NCI-H345 (cell line): ENCODE results near the gene SORCS2.

Source experiments
- DNase-seq: peaks from one replicate; lab custom pipeline; 2025; lab: John Stamatoyannopoulos, UW

SORCS2 gene

DNA sequence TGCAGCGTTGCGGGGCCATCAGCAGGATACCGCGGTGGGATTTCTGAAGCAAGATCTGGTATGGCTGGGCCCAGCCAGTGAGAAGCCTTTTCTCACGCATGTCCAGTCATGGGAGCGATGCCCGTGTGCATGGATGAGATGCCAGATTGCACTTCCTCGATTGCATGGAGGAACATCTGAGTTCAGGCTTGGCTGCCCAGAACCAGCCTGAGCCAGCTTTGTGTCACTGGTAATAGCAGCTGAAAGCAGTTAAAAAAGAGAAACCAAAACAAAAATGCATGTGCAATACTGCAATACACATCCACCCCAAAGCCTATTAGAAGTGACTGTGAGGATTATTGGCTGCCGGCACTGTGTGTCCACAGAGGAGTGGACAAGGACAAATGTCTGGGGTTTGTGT, 183.1 kb downstream of the SORCS2 start:
- DNase-seq, result no peak

DNA sequence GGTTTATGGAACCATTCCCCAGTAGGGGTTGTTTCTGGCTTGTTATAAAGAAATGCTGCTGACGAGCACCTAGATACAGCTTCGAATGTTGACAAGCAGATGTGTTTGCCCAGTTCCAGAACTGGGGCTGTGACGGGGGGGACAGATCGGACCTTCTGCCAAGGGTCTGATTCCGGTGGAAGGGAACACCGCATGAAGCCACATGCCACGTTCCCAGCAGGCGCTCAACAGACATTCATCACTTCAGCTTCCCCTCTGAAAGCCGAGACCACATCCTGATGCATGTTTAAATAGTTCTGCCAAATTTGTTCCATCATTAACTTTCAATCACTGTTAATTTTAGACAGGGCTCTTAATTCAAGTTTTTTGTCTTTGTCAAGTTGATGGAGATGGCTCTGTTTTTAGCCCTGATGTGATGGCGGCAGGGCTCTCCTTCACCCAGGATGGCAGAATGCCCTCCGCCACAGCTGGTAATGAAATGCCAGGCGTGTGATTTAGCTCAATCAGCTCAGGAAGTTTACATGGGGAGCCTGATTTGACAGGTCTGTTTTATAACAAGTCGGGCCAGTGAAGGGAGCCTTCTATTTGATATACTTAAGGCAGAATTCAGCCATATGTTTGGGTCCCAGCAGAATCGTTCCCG, 185.0 kb downstream of the SORCS2 start:
- peak; percentile 46 for DNase-seq

DNA sequence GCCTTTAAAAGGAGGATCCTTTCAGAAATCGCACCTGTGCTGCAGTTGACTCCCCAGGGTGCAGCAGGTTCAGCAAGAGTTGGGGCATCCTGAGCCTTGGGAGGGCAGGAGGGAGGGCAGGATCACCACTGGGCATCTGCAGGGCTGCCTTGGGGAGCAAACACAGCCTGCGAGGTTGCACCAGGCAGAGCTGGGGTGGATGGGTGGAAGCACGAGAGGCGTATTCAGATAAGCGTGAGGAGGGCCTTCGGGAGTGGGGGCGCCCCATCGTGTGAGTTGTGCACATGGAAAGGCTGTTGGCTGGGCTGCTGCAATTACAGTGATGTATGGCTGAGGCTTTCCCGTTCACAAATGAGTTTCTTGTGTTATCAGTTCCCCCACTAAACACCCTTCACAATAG, 186.8 kb downstream of the SORCS2 start:
- no peak for DNase-seq

DNA sequence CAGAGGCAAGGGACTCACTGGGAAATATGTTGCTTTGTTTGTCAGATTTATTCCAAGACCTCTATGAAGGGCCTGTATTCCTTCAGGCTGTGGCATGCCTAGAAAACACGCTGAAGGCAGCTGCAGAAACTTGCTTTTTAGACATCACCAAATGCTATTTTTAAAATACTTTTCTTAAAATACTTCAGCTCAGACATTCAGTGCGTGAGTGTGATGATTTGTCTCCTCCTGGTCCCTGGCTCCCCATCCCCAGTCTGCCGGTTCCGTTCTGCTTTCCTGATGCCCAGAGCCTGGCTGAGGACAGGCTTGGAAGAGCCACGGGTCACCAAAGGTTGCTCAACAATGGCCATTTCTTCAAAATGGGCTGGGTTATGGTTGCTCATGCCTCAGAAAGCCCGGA, 187.4 kb downstream of the SORCS2 start:
- no peak for DNase-seq

DNA sequence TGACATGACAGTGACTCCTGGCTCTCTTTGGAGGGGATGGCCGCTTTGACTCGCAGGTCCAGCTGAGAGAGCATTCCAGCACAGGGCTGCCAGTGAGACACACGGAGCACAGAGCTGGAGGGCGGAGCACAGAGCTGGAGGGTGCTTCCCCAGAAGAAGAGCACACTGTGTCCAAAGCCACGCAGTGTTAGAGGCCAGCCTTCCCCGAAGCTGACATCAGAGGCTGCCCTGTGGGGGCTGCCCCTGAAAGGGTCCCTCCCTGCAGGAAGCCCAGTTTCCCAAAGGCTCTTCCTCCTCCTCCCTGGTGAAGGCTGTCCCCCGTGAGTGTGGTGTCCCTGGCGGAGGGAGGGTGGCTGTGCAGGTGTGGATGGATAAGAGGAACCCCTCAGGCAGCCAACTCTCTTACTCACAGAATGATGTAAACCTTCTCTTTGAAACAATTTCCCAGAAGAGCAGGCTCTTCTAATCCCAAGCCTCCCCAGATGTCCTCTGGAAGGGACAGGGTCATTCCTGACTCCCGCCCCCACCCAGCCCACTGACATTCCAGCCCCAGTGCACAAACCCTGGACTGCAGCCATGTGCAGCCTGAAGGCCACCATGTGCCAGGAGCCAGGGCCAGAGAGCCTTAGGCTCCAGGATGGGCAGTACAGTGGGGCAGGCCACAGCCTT, 189.0 kb downstream of the SORCS2 start:
- no peak for DNase-seq

DNA sequence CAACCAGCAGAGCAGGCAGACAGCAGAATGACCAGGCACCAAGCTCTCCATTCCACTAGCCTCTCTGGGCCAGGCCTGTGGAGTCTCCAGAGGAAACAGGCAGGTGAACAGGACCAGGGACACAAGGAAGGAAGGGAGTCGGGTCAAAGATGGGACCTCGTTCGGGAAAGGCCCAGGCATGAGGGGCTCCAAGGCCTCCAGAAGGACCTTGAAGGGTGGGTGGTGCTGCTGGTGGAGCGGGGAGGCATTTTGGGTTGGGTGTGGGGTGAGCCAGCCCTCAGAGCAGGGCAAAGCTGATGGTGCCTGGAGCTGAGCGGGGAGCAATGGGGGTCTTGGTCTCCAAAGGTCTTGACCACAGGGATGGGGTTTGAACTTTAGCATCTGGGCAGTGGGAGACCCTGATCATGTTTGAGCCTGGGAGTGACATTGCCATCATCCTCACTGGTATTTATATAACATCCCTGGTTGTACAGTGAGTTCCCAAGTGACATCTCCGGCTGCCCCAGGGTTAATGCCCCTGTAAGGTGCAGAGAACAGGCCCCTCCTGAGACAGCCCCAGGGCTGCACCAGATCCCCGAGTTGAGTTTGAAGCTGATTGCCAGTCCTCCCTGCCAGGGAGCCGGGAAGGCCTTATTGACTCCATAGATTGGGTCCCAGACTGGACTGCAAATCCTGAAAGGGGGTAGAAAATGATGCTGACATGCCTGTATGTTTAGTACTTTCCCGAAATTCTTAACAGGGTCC, 189.7 kb downstream of the SORCS2 start:
- DNase-seq, result no peak

DNA sequence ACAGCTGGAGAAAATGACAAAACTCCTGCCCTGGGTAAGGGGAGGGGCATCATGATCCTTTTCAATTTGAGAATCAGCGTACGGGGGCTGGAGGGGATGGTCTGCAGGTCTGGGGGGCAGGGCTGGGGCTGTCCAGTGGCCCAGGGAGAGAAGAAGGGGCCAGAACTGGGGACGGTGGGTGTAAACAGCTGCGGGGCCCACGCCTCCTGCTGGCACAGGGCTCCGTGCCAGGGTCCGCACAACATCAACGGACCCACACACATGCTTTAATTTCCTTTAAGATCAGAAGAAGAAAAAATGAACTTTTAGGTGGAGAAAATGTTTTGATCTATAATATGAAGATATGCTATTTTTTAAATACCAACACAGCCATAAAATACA, 190.3 kb downstream of the SORCS2 start:
- DNase-seq, result no peak

DNA sequence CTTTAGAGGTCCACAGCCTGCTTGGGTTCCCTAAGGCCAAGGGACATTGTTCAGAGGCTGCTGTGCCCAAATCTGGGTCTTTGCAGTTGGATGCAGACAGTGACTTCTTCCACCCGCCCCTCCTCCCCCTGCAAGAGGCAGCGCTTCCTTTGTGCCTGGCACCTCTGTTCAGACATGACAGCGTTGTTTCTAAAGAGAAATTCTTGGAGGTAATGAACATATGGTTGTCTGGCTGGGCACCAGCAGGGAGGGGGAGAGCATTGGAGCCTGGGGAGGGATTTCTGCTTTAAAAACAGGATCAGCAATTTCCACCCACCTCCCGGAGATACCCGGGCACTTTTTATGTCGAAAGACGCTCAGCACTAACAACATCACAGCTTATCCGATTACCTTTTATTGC, 190.9 kb downstream of the SORCS2 start:
- DNase-seq, result no peak

DNA sequence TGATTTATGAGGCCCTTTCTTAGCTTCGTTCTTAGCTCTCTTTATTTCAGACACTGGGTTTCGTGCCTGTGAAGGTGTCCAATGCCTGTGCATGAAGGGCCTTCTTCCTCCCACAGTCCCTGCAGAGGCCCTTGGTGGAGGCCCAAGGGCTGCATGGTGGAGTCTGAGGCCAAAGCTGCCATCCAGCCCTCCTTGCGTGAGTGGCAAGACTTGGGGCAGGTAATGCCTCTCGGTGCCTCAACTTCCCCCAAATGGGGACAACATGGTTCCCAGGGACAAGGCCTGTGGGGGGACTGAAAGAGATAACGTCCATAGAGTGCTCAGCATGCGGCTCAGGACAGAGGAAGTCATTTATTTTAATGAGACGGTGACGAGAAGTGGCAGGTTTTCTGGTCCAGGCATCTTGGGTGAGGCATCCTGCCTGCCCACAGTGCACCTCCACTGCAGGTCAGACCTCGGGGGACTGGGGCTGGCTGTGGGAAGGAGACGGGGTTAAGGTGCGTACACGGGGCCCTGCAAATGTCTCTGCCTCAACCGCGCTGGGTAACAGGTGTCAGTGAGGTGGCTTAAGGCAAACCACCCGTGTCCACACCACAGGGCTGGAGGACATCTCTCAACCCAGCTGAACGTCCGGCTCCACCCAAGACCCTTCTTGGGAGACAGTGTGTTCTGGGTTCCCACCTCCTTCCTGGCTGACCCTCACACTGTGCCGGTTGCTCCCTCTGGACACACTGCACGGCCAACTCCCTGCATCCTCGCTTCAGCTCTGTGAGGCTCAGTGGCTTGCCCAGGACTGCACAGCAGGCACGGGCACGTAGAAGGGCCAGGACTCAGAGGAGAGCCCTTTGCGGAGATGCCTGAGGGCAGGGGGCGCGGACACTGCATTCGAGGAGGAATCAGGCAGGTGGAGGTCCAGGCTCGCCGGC, 191.9 kb downstream of the SORCS2 start:
- no peak for DNase-seq

DNA sequence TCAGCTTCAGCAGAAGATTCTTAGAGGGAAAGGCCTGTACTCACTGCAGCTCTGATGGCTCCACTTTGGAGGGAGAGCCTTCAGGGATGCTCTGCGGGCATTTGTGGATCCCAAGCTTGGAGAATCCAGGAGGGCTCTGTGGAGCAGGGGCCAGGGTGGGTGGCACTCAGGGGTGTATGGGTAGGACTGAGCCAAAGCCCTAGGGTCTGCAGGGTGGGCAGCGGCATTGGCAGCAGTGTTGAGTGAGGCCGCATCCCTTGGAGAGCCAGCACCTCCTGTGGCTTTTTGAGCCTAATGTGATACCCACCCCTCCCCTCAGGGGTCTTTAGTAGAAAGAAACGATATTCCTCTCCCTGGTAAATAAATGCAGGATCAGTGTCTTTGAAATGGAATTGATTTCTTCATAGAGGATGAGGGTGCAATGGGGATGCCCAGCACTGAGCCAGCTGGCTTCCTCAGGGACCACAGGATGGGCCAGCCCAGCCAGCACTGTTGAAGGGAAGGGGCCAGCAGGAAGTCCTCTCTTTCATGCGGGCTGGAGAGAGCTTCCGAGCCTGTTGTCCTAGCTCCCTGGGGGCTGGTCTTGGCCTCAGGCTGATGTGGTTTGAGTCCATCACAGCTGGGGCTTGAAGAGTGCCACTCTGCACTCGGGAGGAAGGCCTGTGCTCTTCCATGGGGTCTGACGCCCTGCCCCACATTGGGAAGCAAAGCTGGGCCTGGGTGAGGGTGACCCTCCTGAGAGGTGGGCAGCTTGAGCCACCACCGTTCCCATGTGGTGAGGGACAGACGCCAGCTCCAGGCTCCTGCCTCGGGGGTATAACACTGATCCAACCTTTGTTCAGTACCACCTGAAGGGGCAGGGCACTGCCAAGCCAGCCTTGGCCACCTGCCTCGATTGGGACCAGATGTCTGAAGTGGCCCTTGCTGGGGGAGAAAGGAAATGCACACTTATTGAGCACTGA, 192.9 kb downstream of the SORCS2 start:
- DNase-seq, result no peak

DNA sequence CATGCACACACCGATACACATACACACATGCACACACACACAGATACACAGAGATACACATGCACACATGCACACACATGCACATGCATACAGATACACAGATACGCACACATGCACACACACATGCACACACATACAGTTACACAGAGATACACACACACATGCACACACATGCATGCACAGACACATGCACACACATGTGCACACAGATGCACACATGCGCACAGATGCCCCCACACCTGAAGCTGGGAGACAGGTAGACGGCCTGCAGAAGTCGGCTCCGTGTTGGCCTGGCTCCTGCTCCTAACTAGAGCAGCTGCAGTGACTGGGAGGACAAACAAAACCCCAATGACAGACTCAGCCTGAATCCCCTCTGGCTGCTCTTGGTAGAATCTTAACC, 195.6 kb downstream of the SORCS2 start:
- DNase-seq, result no peak

DNA sequence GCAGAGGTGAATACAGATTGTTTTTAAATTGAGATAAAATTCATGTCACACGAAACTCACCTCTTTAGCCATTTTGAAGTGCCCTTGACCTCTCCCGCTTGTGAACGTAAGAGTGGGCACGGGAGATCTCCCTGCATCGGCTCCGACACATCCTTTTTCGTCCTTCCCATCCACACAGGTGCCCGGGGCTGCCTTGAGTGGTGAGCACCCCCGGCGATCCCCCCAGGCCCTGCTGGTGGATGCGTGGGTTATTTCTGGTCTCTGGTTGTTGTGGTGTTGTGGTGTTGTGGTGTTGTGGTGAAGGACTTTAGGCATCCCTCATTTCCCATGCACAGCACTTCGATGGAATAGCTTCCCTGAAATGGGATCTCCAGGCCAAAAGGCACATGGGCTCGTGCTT, 196.3 kb downstream of the SORCS2 start:
- DNase-seq, result no peak

DNA sequence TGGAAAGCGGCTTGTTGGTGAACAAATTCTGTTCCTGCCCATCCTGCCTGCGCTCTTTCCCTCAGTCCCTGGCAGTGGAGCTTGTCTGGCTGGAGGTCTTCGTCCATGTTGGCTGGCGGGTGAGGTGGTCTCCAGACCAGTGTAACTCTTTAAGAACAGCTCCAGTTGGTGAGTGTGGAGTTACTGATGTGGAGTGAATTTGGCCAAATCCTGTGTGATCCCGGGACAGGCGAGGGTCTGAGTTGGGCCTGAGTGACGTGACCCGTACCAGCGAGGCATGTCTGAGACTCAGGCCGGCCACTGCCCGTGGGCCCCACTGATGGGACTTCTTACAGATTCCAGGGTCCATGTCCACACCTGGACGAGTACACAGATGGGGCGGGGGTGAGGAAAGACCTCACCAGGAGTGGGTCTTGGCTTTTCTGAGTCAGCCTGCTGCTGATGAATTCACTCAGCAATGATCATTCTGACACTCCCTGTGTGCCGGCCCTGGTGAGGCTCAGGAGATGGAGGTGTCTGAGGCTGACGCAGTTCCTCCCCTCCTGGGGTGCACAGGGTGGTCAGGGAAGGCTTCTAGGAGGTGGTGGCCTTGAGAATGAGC, 196.9 kb downstream of the SORCS2 start:
- no peak for DNase-seq

DNA sequence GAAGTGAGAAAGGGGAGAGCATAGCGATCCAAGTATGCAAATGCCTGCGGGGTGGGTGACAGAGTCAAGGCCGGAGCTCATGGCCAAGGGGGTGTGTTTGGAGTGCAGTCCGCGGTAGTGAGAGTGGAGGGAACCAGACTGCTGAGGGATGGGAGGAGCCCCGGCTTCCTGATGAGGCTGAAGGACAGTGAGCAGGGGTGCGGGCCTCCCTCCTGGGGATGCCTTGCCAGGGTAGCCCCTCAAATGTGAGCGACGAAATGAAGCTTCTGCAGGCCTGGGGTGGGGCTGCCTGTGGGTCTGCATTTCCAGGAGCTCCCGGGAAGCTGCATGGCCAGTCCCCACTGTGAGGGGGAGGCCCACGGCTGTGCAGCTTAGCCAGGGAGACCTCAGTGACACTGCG, 197.4 kb downstream of the SORCS2 start:
- DNase-seq, result no peak

DNA sequence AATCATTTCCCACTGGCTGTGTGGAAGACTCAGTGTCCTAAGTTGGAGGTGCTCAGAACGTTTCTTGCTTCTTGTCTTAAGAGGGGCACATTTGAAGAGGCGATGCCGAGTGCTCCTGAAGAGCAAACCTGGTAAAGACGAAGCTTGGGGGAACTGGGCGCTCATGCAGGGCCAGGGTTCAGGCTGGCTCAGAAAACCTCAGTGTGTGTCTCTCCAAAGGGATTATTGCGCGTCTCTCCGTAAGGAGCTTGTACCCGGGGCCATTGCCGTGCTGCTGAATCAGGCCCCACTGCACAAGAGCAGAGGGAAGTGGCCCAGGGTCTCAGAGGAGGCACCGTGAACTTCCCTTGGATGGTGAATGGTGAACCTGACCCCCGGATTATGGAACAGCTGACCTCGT, 198.0 kb downstream of the SORCS2 start:
- DNase-seq, result no peak

DNA sequence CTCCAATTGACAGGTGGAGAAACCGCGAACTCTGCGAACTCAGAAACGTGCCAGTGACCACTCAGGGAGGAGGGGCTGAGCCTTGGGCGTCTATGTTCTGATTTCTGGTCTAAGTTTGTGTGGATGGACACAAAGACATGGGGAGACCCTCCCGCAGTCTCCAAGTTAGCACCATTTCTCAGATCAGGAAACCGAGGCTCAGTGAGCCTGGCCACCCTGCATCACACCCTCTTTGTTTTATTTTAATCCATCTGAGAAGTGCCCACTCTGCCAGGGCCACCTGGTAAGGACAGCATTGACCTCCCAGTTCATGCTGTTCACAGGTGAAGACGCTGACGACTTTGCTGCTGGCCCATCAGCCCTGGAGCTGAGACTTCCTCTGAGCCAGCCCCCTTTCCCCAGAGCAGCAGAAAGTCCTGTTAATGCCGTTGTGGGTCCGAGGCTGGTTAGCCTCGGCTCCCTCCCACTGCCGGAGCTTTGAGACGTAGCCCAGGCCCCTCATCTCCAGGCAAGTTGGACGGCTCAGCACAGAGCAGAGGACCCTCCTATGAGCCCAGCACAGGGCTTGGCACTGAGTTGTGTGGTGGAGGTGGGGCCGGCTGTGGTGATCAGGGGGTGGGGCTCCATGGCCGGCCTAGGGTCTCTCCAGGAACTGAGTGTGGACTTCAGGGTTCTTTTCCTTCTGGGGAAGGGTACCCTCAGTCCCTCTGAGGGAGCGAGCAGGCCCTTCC, 198.7 kb downstream of the SORCS2 start:
- DNase-seq, result no peak

DNA sequence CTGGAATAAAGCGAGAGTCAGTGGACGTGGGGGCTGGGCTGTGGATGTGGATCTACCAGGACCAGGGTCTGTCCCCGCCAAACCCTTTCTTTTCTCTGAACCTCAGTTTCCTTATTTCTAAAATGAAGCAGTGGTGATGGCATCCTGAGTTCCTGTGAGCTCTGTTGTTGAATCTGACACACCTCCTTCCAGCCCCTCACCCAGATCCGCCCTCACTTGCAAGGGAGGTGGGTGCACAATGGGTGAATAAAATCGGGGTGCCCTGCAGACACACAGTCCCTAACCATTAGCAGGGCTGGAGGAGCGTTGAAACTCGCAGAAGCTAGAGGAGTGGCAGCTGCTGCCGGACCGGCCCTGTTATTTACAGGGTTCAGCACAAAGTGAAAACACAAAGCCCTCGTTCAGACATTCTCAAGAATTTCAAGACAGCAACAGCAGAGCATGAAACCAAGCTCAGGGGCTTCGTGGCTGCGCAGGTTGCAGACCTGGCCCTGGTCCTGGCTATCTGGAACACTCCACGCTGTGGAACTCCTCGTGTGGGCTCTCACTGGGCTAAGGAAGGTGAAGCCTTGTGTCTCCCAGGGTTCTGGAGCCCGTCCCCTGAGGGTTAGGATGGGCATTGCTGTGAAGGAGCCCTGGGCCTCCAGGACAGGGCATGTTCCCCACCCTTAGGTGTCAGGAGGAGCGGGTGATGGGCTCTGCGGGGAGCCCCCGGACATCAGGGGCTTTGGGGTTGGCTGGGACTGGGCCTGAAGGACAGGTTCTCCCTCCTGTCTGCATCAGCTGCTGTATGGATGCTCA, 199.5 kb downstream of the SORCS2 start:
- DNase-seq, result no peak

DNA sequence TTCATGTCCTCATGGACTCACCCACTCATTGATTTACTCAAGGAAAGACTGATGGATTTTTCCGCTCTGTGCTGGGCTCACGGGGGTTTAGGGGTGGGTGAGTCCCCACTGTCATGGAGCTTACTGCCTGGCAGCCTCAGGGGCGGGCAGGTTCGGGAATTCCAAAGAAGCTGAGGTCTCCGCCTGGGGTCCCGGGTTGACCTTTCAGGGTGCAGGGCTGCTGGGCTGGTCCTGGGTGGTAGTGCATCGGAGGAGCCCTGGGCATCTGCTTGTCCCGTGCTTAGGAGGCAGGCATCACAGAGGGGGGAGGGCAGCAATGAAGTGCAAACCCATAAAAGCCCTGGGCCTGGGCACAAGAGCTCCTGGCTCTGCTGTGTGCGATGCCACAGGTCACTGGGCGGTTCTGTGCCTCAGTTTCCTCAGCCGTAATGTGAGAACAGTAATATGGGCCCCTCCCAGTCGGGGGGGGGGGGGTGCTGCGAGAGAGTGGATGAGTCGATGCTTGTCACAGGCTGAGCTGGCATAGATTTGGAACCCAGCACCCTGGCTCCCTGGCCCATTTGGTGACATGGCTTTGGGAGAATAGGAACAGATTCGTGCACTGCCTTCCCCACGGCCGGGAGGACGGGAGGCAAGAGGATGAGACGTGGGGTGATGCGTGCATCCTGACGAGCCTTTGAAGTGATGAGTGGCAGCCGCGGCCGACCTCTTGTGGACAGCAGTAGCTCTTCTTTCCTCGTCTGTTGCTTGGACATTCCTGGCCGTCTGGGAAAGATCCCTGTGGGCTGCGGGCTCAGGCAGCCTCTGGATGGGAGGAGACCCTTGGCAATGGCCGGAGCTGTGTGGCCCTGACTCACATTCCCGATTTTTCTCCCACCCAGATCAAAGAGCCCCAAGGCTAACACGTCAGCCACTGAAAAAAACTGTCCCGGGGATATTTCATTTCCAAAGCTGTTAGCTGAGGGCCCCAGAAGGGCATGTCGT, 200.4 kb downstream of the SORCS2 start:
- DNase-seq, result no peak
